Measurements from ENCODE around the gene SRGAP3.

The SRGAP3 gene

GRCh38 chr3:9117220-9117619 lies 132.2 kb downstream of the SRGAP3 start:
- H3K36me3 ChIP-seq (ENCODE audit: control insufficient read depth in 4 of 4, insufficient read depth in 4 of 4, low read length in 3 of 4), result no peaks in the 10 kb centered on the region
- WGBS (ENCODE audit: insufficient coverage), result no CpG with 5 or more reads among the region's 1 CpG
- CTCF ChIA-PET, result no interaction called here

GRCh38 chr3:9116336-9116735 lies 133.1 kb downstream of the SRGAP3 start:
- H3K36me3 ChIP-seq (ENCODE audit: control insufficient read depth in 4 of 4, insufficient read depth in 4 of 4, low read length in 3 of 4), result no peaks in the 10 kb centered on the region
- H3K4me1 ChIP-seq (ENCODE audit: control extremely low read depth in 1 of 4, control insufficient read depth in 4 of 4, insufficient read depth in 4 of 4, low read length in 3 of 4), result peaks cover 0 to 19% (median 4%) of the 10 kb centered on the region in 4 experiments
- DNase-seq, result no peak
- ChIA-PET POLR2A (no interaction called here), CTCF (no interaction called here)
- H3K9me3 ChIP-seq (ENCODE audit: control extremely low read depth in 1 of 5, control insufficient read depth in 4 of 5, insufficient read depth in 2 of 5, low read depth in 1 of 5, low read length in 4 of 5), result peaks cover 0 to 5% (median 0%) of the 10 kb centered on the region in 5 experiments
- H3K27ac ChIP-seq (ENCODE audit: insufficient read depth in 1 of 2, low read depth in 1 of 2, low read length in 2 of 2, poor library complexity in 1 of 2, severe bottlenecking in 2 of 2), result no peak overlapping the region
- no peaks in the 10 kb centered on the region for H3K27me3 ChIP-seq (replicated peaks in 2 of 5; ENCODE audit: control insufficient read depth in 4 of 5, insufficient read depth in 5 of 5, low read length in 4 of 5)
- WGBS (ENCODE audit: insufficient coverage), result 100% methylated on average over 2 of the region's 3 CpGs
- H3K4me3 ChIP-seq (ENCODE audit: control insufficient read depth in 1 of 7, extremely low read depth in 1 of 7, insufficient read depth in 4 of 7, low read depth in 2 of 7, low read length in 6 of 7), result no peak overlapping the region

More at GRCh38 chr3:9117220-9117619, 132.2 kb downstream of the SRGAP3 start:
- Histone ChIP-seq H3K4me1 (ENCODE audit: control extremely low read depth in 1 of 4, control insufficient read depth in 4 of 4, insufficient read depth in 4 of 4, low read length in 3 of 4) (peaks cover 0 to 19% (median 4%) of the 10 kb centered on the region in 4 experiments), H3K27ac (ENCODE audit: insufficient read depth in 1 of 2, low read depth in 1 of 2, low read length in 2 of 2, poor library complexity in 1 of 2, severe bottlenecking in 2 of 2) (no peak overlapping the region), H3K9me3 (ENCODE audit: control extremely low read depth in 1 of 5, control insufficient read depth in 4 of 5, insufficient read depth in 2 of 5, low read depth in 1 of 5, low read length in 4 of 5) (peaks cover 0 to 5% (median 0%) of the 10 kb centered on the region in 5 experiments), H3K27me3 (replicated peaks in 2 of 5; ENCODE audit: control insufficient read depth in 4 of 5, insufficient read depth in 5 of 5, low read length in 4 of 5) (no peaks in the 10 kb centered on the region), H3K4me3 (ENCODE audit: control insufficient read depth in 1 of 7, extremely low read depth in 1 of 7, insufficient read depth in 4 of 7, low read depth in 2 of 7, low read length in 6 of 7) (no peak overlapping the region)
- DNase-seq, result no peak
- POLR2A ChIA-PET, result no interaction called here

- no peak overlapping the region for H3K4me3 ChIP-seq (ENCODE audit: control insufficient read depth in 1 of 7, extremely low read depth in 1 of 7, insufficient read depth in 4 of 7, low read depth in 2 of 7, low read length in 6 of 7)
- ChIA-PET POLR2A (no interaction called here), CTCF (no interaction called here)
- DNase-seq, result no peak
- 100% methylated on average over 1 of the region's 2 CpGs for WGBS (ENCODE audit: insufficient coverage)
- H3K4me1 ChIP-seq (ENCODE audit: control extremely low read depth in 1 of 4, control insufficient read depth in 4 of 4, insufficient read depth in 4 of 4, low read length in 3 of 4), result peaks cover 0 to 18% (median 4%) of the 10 kb centered on the region in 4 experiments
- no peaks in the 10 kb centered on the region for H3K36me3 ChIP-seq (ENCODE audit: control insufficient read depth in 4 of 4, insufficient read depth in 4 of 4, low read length in 3 of 4)
- H3K27ac ChIP-seq (ENCODE audit: insufficient read depth in 1 of 2, low read depth in 1 of 2, low read length in 2 of 2, poor library complexity in 1 of 2, severe bottlenecking in 2 of 2), result no peak overlapping the region
- peaks cover 0 to 5% (median 0%) of the 10 kb centered on the region in 5 experiments for H3K9me3 ChIP-seq (ENCODE audit: control extremely low read depth in 1 of 5, control insufficient read depth in 4 of 5, insufficient read depth in 2 of 5, low read depth in 1 of 5, low read length in 4 of 5)
- no peaks in the 10 kb centered on the region for H3K27me3 ChIP-seq (replicated peaks in 2 of 5; ENCODE audit: control insufficient read depth in 4 of 5, insufficient read depth in 5 of 5, low read length in 4 of 5)
Observed at GRCh38 chr3:9115336-9115735, 134.1 kb downstream of the SRGAP3 start.

- H3K4me3 ChIP-seq (ENCODE audit: control insufficient read depth in 1 of 7, extremely low read depth in 1 of 7, insufficient read depth in 4 of 7, low read depth in 2 of 7, low read length in 6 of 7), result no peak overlapping the region
- no peaks in the 10 kb centered on the region for H3K27me3 ChIP-seq (replicated peaks in 2 of 5; ENCODE audit: control insufficient read depth in 4 of 5, insufficient read depth in 5 of 5, low read length in 4 of 5)
- H3K27ac ChIP-seq (ENCODE audit: insufficient read depth in 1 of 2, low read depth in 1 of 2, low read length in 2 of 2, poor library complexity in 1 of 2, severe bottlenecking in 2 of 2), result no peak overlapping the region
- H3K36me3 ChIP-seq (ENCODE audit: control insufficient read depth in 4 of 4, insufficient read depth in 4 of 4, low read length in 3 of 4), result no peaks in the 10 kb centered on the region
- no peak for DNase-seq
- ChIA-PET CTCF (no interaction called here), POLR2A (no interaction called here)
- peaks cover 0 to 3% (median 0%) of the 10 kb centered on the region in 5 experiments for H3K9me3 ChIP-seq (ENCODE audit: control extremely low read depth in 1 of 5, control insufficient read depth in 4 of 5, insufficient read depth in 2 of 5, low read depth in 1 of 5, low read length in 4 of 5)
- WGBS (ENCODE audit: insufficient coverage), result 96% methylated on average over 4 of the region's 4 CpGs
- H3K4me1 ChIP-seq (ENCODE audit: control extremely low read depth in 1 of 4, control insufficient read depth in 4 of 4, insufficient read depth in 4 of 4, low read length in 3 of 4), result no peaks in the 10 kb centered on the region
Observed at GRCh38 chr3:9113040-9113439, 136.4 kb downstream of the SRGAP3 start.

GRCh38 chr3:9111866-9112265 lies 137.6 kb downstream of the SRGAP3 start:
- H3K4me3 ChIP-seq (ENCODE audit: control insufficient read depth in 1 of 7, extremely low read depth in 1 of 7, insufficient read depth in 4 of 7, low read depth in 2 of 7, low read length in 6 of 7), result no peak overlapping the region
- ChIA-PET CTCF (interaction anchor here (0.9 kb wide), 1 partner anchor 12 kb away, joined by 3 read pairs; no protein-coding TSS in a partner anchor), POLR2A (no interaction called here)
- no peak overlapping the region for H3K27ac ChIP-seq (ENCODE audit: insufficient read depth in 1 of 2, low read depth in 1 of 2, low read length in 2 of 2, poor library complexity in 1 of 2, severe bottlenecking in 2 of 2)
- DNase-seq, result no peak
- H3K36me3 ChIP-seq (ENCODE audit: control insufficient read depth in 4 of 4, insufficient read depth in 4 of 4, low read length in 3 of 4), result no peaks in the 10 kb centered on the region
- no peaks in the 10 kb centered on the region for H3K27me3 ChIP-seq (replicated peaks in 2 of 5; ENCODE audit: control insufficient read depth in 4 of 5, insufficient read depth in 5 of 5, low read length in 4 of 5)
- H3K9me3 ChIP-seq (ENCODE audit: control extremely low read depth in 1 of 5, control insufficient read depth in 4 of 5, insufficient read depth in 2 of 5, low read depth in 1 of 5, low read length in 4 of 5), result peaks cover 0 to 3% (median 0%) of the 10 kb centered on the region in 5 experiments
- H3K4me1 ChIP-seq (ENCODE audit: control extremely low read depth in 1 of 4, control insufficient read depth in 4 of 4, insufficient read depth in 4 of 4, low read length in 3 of 4), result no peaks in the 10 kb centered on the region
- 100% methylated on average over 4 of the region's 5 CpGs for WGBS (ENCODE audit: insufficient coverage)

GRCh38 chr3:9111417-9111816 lies 138.0 kb downstream of the SRGAP3 start:
- Histone ChIP-seq H3K27me3 (replicated peaks in 2 of 5; ENCODE audit: control insufficient read depth in 4 of 5, insufficient read depth in 5 of 5, low read length in 4 of 5) (no peaks in the 10 kb centered on the region), H3K4me1 (ENCODE audit: control extremely low read depth in 1 of 4, control insufficient read depth in 4 of 4, insufficient read depth in 4 of 4, low read length in 3 of 4) (no peaks in the 10 kb centered on the region), H3K36me3 (ENCODE audit: control insufficient read depth in 4 of 4, insufficient read depth in 4 of 4, low read length in 3 of 4) (no peaks in the 10 kb centered on the region), H3K4me3 (ENCODE audit: control insufficient read depth in 1 of 7, extremely low read depth in 1 of 7, insufficient read depth in 4 of 7, low read depth in 2 of 7, low read length in 6 of 7) (no peak overlapping the region), H3K27ac (ENCODE audit: insufficient read depth in 1 of 2, low read depth in 1 of 2, low read length in 2 of 2, poor library complexity in 1 of 2, severe bottlenecking in 2 of 2) (no peak overlapping the region), H3K9me3 (ENCODE audit: control extremely low read depth in 1 of 5, control insufficient read depth in 4 of 5, insufficient read depth in 2 of 5, low read depth in 1 of 5, low read length in 4 of 5) (peaks cover 0 to 3% (median 0%) of the 10 kb centered on the region in 5 experiments)
- 100% methylated on average over 7 of the region's 7 CpGs for WGBS (ENCODE audit: insufficient coverage)
- ChIA-PET CTCF (interaction anchor here (0.9 kb wide), 1 partner anchor 13 kb away, joined by 3 read pairs; no protein-coding TSS in a partner anchor), POLR2A (no interaction called here)
- no peak for DNase-seq

- no peaks in the 10 kb centered on the region for H3K36me3 ChIP-seq (ENCODE audit: control insufficient read depth in 4 of 4, insufficient read depth in 4 of 4, low read length in 3 of 4)
- DNase-seq, result no peak
- H3K9me3 ChIP-seq (ENCODE audit: control extremely low read depth in 1 of 5, control insufficient read depth in 4 of 5, insufficient read depth in 2 of 5, low read depth in 1 of 5, low read length in 4 of 5), result peaks cover 0 to 3% (median 0%) of the 10 kb centered on the region in 5 experiments
- ChIA-PET POLR2A (no interaction called here), CTCF (no interaction called here)
- WGBS (ENCODE audit: insufficient coverage), result 98% methylated on average over 5 of the region's 5 CpGs
- no peak overlapping the region for H3K4me3 ChIP-seq (ENCODE audit: control insufficient read depth in 1 of 7, extremely low read depth in 1 of 7, insufficient read depth in 4 of 7, low read depth in 2 of 7, low read length in 6 of 7)
- no peak overlapping the region for H3K27ac ChIP-seq (ENCODE audit: insufficient read depth in 1 of 2, low read depth in 1 of 2, low read length in 2 of 2, poor library complexity in 1 of 2, severe bottlenecking in 2 of 2)
- H3K27me3 ChIP-seq (replicated peaks in 2 of 5; ENCODE audit: control insufficient read depth in 4 of 5, insufficient read depth in 5 of 5, low read length in 4 of 5), result no peaks in the 10 kb centered on the region
- H3K4me1 ChIP-seq (ENCODE audit: control extremely low read depth in 1 of 4, control insufficient read depth in 4 of 4, insufficient read depth in 4 of 4, low read length in 3 of 4), result no peaks in the 10 kb centered on the region
Observed at GRCh38 chr3:9110802-9111201, 138.6 kb downstream of the SRGAP3 start.

Data from common myeloid progenitor, CD34-positive (primary cell).